PFSK-1 (cell line): ENCODE data around the gene DEF6. TPM values are rescaled to one million over a fixed set of nuclear protein-coding genes. Genes with fewer than 3 reads are reported as not detected.
A peak's percentile ranks its signal among the peaks of the same experiment; 100 is the strongest.

ENCODE experiments used
- FOXP2 ChIP-seq: optimal IDR thresholded peaks from 2 replicates; pipeline ENCODE3; 2011; ENCODE audit warnings: borderline replicate concordance, control low read depth, inconsistent platforms; ENCODE audit not compliant: insufficient read depth; ENCODE audit errors: extremely low read length, extremely low read depth
- POLR2AphosphoS5 ChIP-seq: IDR thresholded peaks from 2 replicates; pipeline ENCODE4 v1.6.1; 2012; ENCODE audit warnings: low read depth, mild to moderate bottlenecking, control low read depth, low read length, moderate library complexity
- REST ChIP-seq, 2 experiments: IDR thresholded peaks; 2 replicates each; pipeline versions ENCODE4 v1.6.1 to v1.8.0; 2011 to 2012; ENCODE audit warnings: low read depth in 2 of 2, low read length in 2 of 2, control low read depth in 1 of 2, inconsistent platforms in 1 of 2, mild to moderate bottlenecking in 1 of 2, moderate library complexity in 1 of 2; ENCODE audit not compliant: insufficient read depth in 1 of 2
- SIN3A ChIP-seq: IDR thresholded peaks from 2 replicates; pipeline ENCODE4 v1.6.1; 2012; ENCODE audit warnings: mild to moderate bottlenecking, low read length, moderate library complexity, borderline replicate concordance; ENCODE audit not compliant: insufficient read depth
- TAF1 ChIP-seq: IDR thresholded peaks from 2 replicates; pipeline ENCODE4 v1.6.1; 2012; ENCODE audit warnings: low read length, control low read depth, borderline replicate concordance; ENCODE audit not compliant: insufficient read depth
- polyA plus RNA-seq: library from polyadenylated mRNA; unstranded; fragments of >200 nt; gene quantifications from one replicate; pipeline ENCODE4 v1.2.1, GENCODE V29; 2012; ENCODE audit warnings: low read depth, missing spikeins; ENCODE audit not compliant: insufficient read length

The DEF6 gene
- polyA plus RNA-seq, result 22.2 TPM

GRCh38 chr6:35297601-35298481 is at the start of gene DEF6:
Gene DEF6, plus strand, starts transcription at chr6:35297818. Its CDS starts 39 bp downstream, at chr6:35297857.
- TF ChIP-seq FOXP2, result peak; percentile 97
- no peak for TF ChIP-seq TAF1
- no peak for TF ChIP-seq POLR2AphosphoS5
- TF ChIP-seq SIN3A, result no peak
- no peak for TF ChIP-seq REST (IDR thresholded peaks at IDR 0.05; ENCODE audit: insufficient read depth in 1 of 2, low read depth in 2 of 2, low read length in 2 of 2)

- TF ChIP-seq FOXP2, result no peak
- TF ChIP-seq POLR2AphosphoS5, result no peak
- TF ChIP-seq REST (IDR thresholded peaks at IDR 0.05; ENCODE audit: insufficient read depth in 1 of 2, low read depth in 2 of 2, low read length in 2 of 2), result no peak
- TF ChIP-seq TAF1, result no peak
- TF ChIP-seq SIN3A, result no peak
Measured at GRCh38 chr6:35248300-35248699, 49.3 kb upstream of the DEF6 start.

- no peak for TF ChIP-seq REST (IDR thresholded peaks at IDR 0.05; ENCODE audit: insufficient read depth in 1 of 2, low read depth in 2 of 2, low read length in 2 of 2)
- TF ChIP-seq TAF1, result no peak
- TF ChIP-seq POLR2AphosphoS5, result no peak
- TF ChIP-seq SIN3A, result no peak
Measured at GRCh38 chr6:35248965-35249364, 48.7 kb upstream of the DEF6 start.

GRCh38 chr6:35251949-35252348 is 45.7 kb upstream of the DEF6 start:
- no peak for TF ChIP-seq REST (IDR thresholded peaks at IDR 0.05; ENCODE audit: insufficient read depth in 1 of 2, low read depth in 2 of 2, low read length in 2 of 2)

- no peak for TF ChIP-seq POLR2AphosphoS5
- TF ChIP-seq SIN3A, result no peak
- no peak for TF ChIP-seq TAF1
- TF ChIP-seq FOXP2, result no peak
- TF ChIP-seq REST (IDR thresholded peaks at IDR 0.05; ENCODE audit: insufficient read depth in 1 of 2, low read depth in 2 of 2, low read length in 2 of 2), result no peak
Measured at GRCh38 chr6:35253249-35253648, 44.4 kb upstream of the DEF6 start.
